Endothelial cell of coronary artery (primary cell): Measurements from ENCODE around the gene EHHADH. TPM values are rescaled to one million over a fixed set of nuclear protein-coding genes. Genes with fewer than 3 reads are reported as not detected.

Experiments used
- total RNA-seq: library from RNA; depleted of rRNA; stranded (reverse); fragments of >200 nt; gene quantifications from 2 replicates; pipeline ENCODE4 v1.2.3, GENCODE V29; 2014

Gene EHHADH
- 2.1 and 5.1 TPM in 2 replicates for total RNA-seq

GRCh38 chr3:185253645-185254410 is at the start of gene EHHADH:
TSS of gene EHHADH (minus strand) at chr3:185254049. CDS start at chr3:185254022, 27 bp downstream.

GRCh38 chr3:185152410-185153170 is 101.3 kb downstream of the EHHADH start, which contains the start of gene C3orf70:
TSS of gene C3orf70 (minus strand) at chr3:185153060. CDS start at chr3:185152823, 237 bp downstream.

Other genes with a start within 250 kb of the EHHADH start
- 0.09 and 0.90 TPM in 2 replicates for gene C3orf70, start 101.0 kb downstream of the EHHADH start, total RNA-seq
- 9.7 and 10.0 TPM in 2 replicates for gene MAP3K13, start 109.1 kb upstream of the EHHADH start, total RNA-seq
- gene TMEM41A, start 245.0 kb upstream of the EHHADH start, total RNA-seq = 6.9 and 9.4 TPM in 2 replicates